HepG2 (cell line): ENCODE measurements around the gene THAP10. TPM values are rescaled to one million over a fixed set of nuclear protein-coding genes. Genes with fewer than 3 reads are reported as not detected.

Experiments
- ARID5B ChIP-seq: IDR thresholded peaks from 2 replicates; pipeline ENCODE4 v1.4.0; 2020; ENCODE audit warnings: mild to moderate bottlenecking, missing genetic modification reagents
- DNMT3B ChIP-seq: conservative IDR thresholded peaks from 2 replicates; pipeline ENCODE4 v1.6.1; 2016; ENCODE audit warnings: missing biosample characterization, control low read depth
- FOXK2 ChIP-seq: fragments of 450-650 bp; IDR thresholded peaks from 2 replicates; pipeline ENCODE4 v1.6.1; 2016
- HDAC1 ChIP-seq: sonication (generic); formaldehyde crosslinking; IDR thresholded peaks from 2 replicates; pipeline ENCODE4 v1.5.1; 2020; ENCODE audit warnings: mild to moderate bottlenecking, missing genetic modification reagents
- IRF2 ChIP-seq: IDR thresholded peaks from 2 replicates; pipeline ENCODE4 v1.6.1; 2018; ENCODE audit warnings: missing genetic modification reagents, missing compliant biosample characterization
- JDP2 ChIP-seq: sonication (generic); formaldehyde crosslinking; IDR thresholded peaks from 2 replicates; pipeline ENCODE4 v1.8.1; 2022; ENCODE audit warnings: missing genetic modification reagents, borderline replicate concordance
- MAX ChIP-seq: IDR thresholded peaks from 2 replicates; pipeline ENCODE4 v1.6.1; 2012; ENCODE audit warnings: inconsistent platforms
- MTERF4 ChIP-seq: sonication (generic); formaldehyde crosslinking; IDR thresholded peaks from 2 replicates; pipeline ENCODE4 v1.8.0; 2023; ENCODE audit warnings: mild to moderate bottlenecking, missing genetic modification reagents
- NCOA1 ChIP-seq: sonication (generic); formaldehyde crosslinking; IDR thresholded peaks from 2 replicates; pipeline ENCODE4 v1.9.0; 2021; ENCODE audit warnings: missing genetic modification reagents
- SALL1 ChIP-seq: sonication (generic); formaldehyde crosslinking; IDR thresholded peaks from 2 replicates; pipeline ENCODE4 v1.8.0; 2022; ENCODE audit warnings: mild to moderate bottlenecking, missing genetic modification reagents
- SMYD3 ChIP-seq: sonication (generic); formaldehyde crosslinking; IDR thresholded peaks from 2 replicates; pipeline ENCODE4 v1.8.1; 2023; ENCODE audit warnings: mild to moderate bottlenecking, missing genetic modification reagents
- TAF1 ChIP-seq: sonication (generic); formaldehyde crosslinking; IDR thresholded peaks from 2 replicates; pipeline ENCODE4 v1.4.0; 2020; ENCODE audit warnings: missing genetic modification reagents
- TARDBP ChIP-seq: sonication (generic); formaldehyde crosslinking; IDR thresholded peaks from 2 replicates; pipeline ENCODE4 v1.8.0; 2022; ENCODE audit warnings: mild to moderate bottlenecking, missing genetic modification reagents
- XRCC5 ChIP-seq: fragments of 200-400 bp; formaldehyde crosslinking; optimal IDR thresholded peaks from 2 replicates; pipeline ENCODE3; 2017; ENCODE audit warnings: mild to moderate bottlenecking, low read length
- YY1 ChIP-seq: IDR thresholded peaks from 2 replicates; pipeline ENCODE4 v1.6.1; 2011; ENCODE audit warnings: low read length, low read depth, moderate library complexity, mild to moderate bottlenecking; ENCODE audit not compliant: insufficient read depth, insufficient replicate concordance
- ZBTB4 ChIP-seq: sonication (generic); formaldehyde crosslinking; IDR thresholded peaks from 2 replicates; pipeline ENCODE4 v1.4.0; 2020; ENCODE audit warnings: missing genetic modification reagents, mild to moderate bottlenecking, borderline replicate concordance
- ZFP36L2 ChIP-seq: sonication (generic); formaldehyde crosslinking; IDR thresholded peaks from 2 replicates; pipeline ENCODE4 v1.4.0; 2020; ENCODE audit warnings: missing genetic modification reagents
- ZNF160 ChIP-seq: sonication (generic); formaldehyde crosslinking; IDR thresholded peaks from 2 replicates; pipeline ENCODE4 v1.8.0; 2022; ENCODE audit warnings: mild to moderate bottlenecking, inconsistent platforms, missing genetic modification reagents
- ZNF383 ChIP-seq: sonication (generic); formaldehyde crosslinking; IDR thresholded peaks from 2 replicates; pipeline ENCODE4 v1.4.0; 2020; ENCODE audit warnings: missing genetic modification reagents, mild to moderate bottlenecking, borderline replicate concordance
- ZNF616 ChIP-seq: sonication (generic); formaldehyde crosslinking; IDR thresholded peaks from 2 replicates; pipeline ENCODE4 v1.5.0; 2020; ENCODE audit warnings: low read depth, mild to moderate bottlenecking, missing genetic modification reagents
- ZNF788 ChIP-seq: sonication (generic); formaldehyde crosslinking; IDR thresholded peaks from 2 replicates; pipeline ENCODE4 v1.5.0; 2020; ENCODE audit warnings: mild to moderate bottlenecking, missing genetic modification reagents, borderline replicate concordance
- ZNF839 ChIP-seq: sonication (generic); formaldehyde crosslinking; IDR thresholded peaks from 2 replicates; pipeline ENCODE4 v1.4.0; 2020; ENCODE audit warnings: missing genetic modification reagents, mild to moderate bottlenecking, borderline replicate concordance
- polyA plus RNA-seq, 8 experiments: library from polyadenylated mRNA; depleted of rRNA in 3 of 8; stranded (reverse) in 7 of 8; unstranded in 1 of 8; fragments of >200 nt; fragmentation: Illumina TruSeq in 4 of 8; extraction: Trizol in 4 of 8; gene quantifications; 2 replicates each; pipeline versions ENCODE4 v1.2.1 to v1.2.3, GENCODE V29; 2011 to 2016; ENCODE audit warnings: low read depth in 4 of 8, missing spikeins in 1 of 8, mixed read lengths in 1 of 8; ENCODE audit not compliant: insufficient read depth in 1 of 8
- total RNA-seq, 5 experiments: library from RNA; depleted of rRNA; stranded (reverse); fragments of >200 nt; fragmentation: Illumina TruSeq; extraction: Trizol; gene quantifications; 2 replicates each; pipeline ENCODE4 v1.2.3, GENCODE V29; 2016; ENCODE audit warnings: low read depth in 1 of 5

Gene THAP10
- total and polyA plus RNA-seq, 2 of the 13 experiments (the other 11 are each of a cell fraction or from before 2014, with no cell fraction given), result 0.64 to 0.69 TPM

- TF ChIP-seq ZNF160 (CRISPR knock-in tag) (peak; percentile 71), XRCC5 (peak; percentile 88), ZNF616 (CRISPR knock-in tag) (no peak), TAF1 (CRISPR knock-in tag) (peak; percentile 58; the same call in 1 of the 2 replicates), SALL1 (peak; percentile 36), HDAC1 (peak; percentile 95), ZNF788 (CRISPR knock-in tag) (peak; percentile 58; the same call in 1 of the 2 replicates), JDP2 (CRISPR knock-in tag) (no peak), ZBTB4 (CRISPR knock-in tag) (no peak), FOXK2 (no peak), DNMT3B (CRISPR knock-in tag) (no peak; the same call in 1 of the 2 replicates), ZNF839 (CRISPR knock-in tag) (peak; percentile 70; the same call in 1 of the 2 replicates), TARDBP (CRISPR knock-in tag) (peak; percentile 57; the same call in 1 of the 2 replicates), ZNF383 (CRISPR knock-in tag) (no peak), MAX (peak; percentile 67; the same call in 1 of the 2 replicates), NCOA1 (no peak), SMYD3 (CRISPR knock-in tag) (no peak), IRF2 (CRISPR knock-in tag) (peak; percentile 67; the same call in 1 of the 2 replicates), YY1 (peak; percentile 43), MTERF4 (CRISPR knock-in tag) (0 out of 2 replicates have a peak, but pooled peaks have one; percentile 53), ARID5B (CRISPR knock-in tag) (peak; percentile 6; the same call in 1 of the 2 replicates), ZFP36L2 (CRISPR knock-in tag) (no peak)
Measured at GRCh38 chr15:70892002-70892911, at the start of gene THAP10, which contains the start of gene LRRC49 (continued).
